K562 (cell line): ENCODE data around the gene ZNF835. TPM values are rescaled to one million over a fixed set of nuclear protein-coding genes. Genes with fewer than 3 reads are reported as not detected.

Experiments
- ATAC-seq: fragments of 200-7000 bp; cut with Tn5 transposase; 3 replicates; pipeline ENCODE4 v1.9.1; 2020; ENCODE audit warnings: moderate library complexity
- BruUV-seq: library from RNA; stranded (reverse); fragments of 400-500 nt; replicated peaks from 2 replicates; lab custom pipeline; 2021; lab: Mats Ljungman, UMichigan
- CTCF ChIA-PET: fragments of 300-600 bp; formaldehyde crosslinking; extraction: SDS; loops from one replicate; lab custom pipeline; 2021; ENCODE audit warnings: low intra/inter-chr PET ratio; lab: Yijun Ruan, JAX
- POLR2A ChIA-PET: fragments of 300-600, 350-650 bp; sonication (Branson Sonifier 250); formaldehyde crosslinking; extraction: SDS; loops from one replicate; lab custom pipeline; 2021; ENCODE audit warnings: antibody characterized with exemption, inconsistent platforms; lab: Yijun Ruan, JAX
- DNase-seq, 4 experiments: peaks; one replicate each; pipeline versions ENCODE4 v3.0.0 to v3.0.0-alpha.2; 2011 to 2018; ENCODE audit warnings: low spot score in 3 of 4, mixed read lengths in 3 of 4; ENCODE audit errors: extremely low read depth in 1 of 4
- FAIRE-seq: peaks from 2 replicates; lab custom pipeline; 2011; peaks lifted over from hg19 to GRCh38; lab: Jason Lieb, UNC
- H2AFZ ChIP-seq: 2 replicates; pipeline ENCODE4 v1.6.0; 2011; ENCODE audit warnings: low read depth, low read length, control low read depth, inconsistent platforms
- H3K27ac ChIP-seq: fragments of 200-600 bp; 3 replicates; pipeline ENCODE4 v1.8.0; 2011; ENCODE audit warnings: low read depth, mild to moderate bottlenecking, control low read depth, inconsistent platforms, low read length, moderate library complexity, mixed read lengths; ENCODE audit errors: extremely low read depth
- H3K27me3 ChIP-seq, 2 experiments: fragments of 300-600 bp in 1 of 2; 2 replicates in 1 of 2; 3 replicates in 1 of 2; pipeline versions ENCODE4 v1.6.0 to v1.8.0; 2011; ENCODE audit warnings: inconsistent platforms in 2 of 2, low read length in 2 of 2, mild to moderate bottlenecking in 1 of 2, mixed read lengths in 1 of 2, moderate library complexity in 1 of 2; ENCODE audit not compliant: control insufficient read depth in 2 of 2, insufficient read depth in 2 of 2
- H3K36me3 ChIP-seq: fragments of 300-600 bp; 3 replicates; pipeline ENCODE4 v1.8.0; 2011; ENCODE audit warnings: mild to moderate bottlenecking, low read length, inconsistent platforms; ENCODE audit not compliant: control insufficient read depth, insufficient read depth
- H3K4me1 ChIP-seq, 2 experiments: fragments of 200-600 bp in 1 of 2; replicated peaks in 1 of 2; 2 replicates in 1 of 2; 3 replicates in 1 of 2; pipeline versions ENCODE4 v1.5.1 to v1.8.0; 2011; ENCODE audit warnings: inconsistent platforms in 2 of 2, low read length in 2 of 2, mild to moderate bottlenecking in 1 of 2, mixed read lengths in 1 of 2, moderate library complexity in 1 of 2; ENCODE audit not compliant: control insufficient read depth in 2 of 2, insufficient read depth in 2 of 2
- H3K4me2 ChIP-seq: 2 replicates; pipeline ENCODE4 v1.6.1; 2011; ENCODE audit warnings: low read length, control low read depth, inconsistent platforms, mixed read lengths; ENCODE audit not compliant: insufficient read depth
- H3K4me3 ChIP-seq: fragments of 200-600 bp; sonication (generic), shearing (Covaris generic); 2 replicates; pipeline ENCODE4 v1.5.1; 2016; ENCODE audit warnings: control low read depth, inconsistent platforms
- H3K79me2 ChIP-seq: fragments of 200-600 bp; 3 replicates; pipeline ENCODE4 v1.8.0; 2011; ENCODE audit warnings: low read length, inconsistent platforms; ENCODE audit not compliant: control insufficient read depth, insufficient read depth
- H3K9ac ChIP-seq, 2 experiments: 2 replicates each; pipeline versions ENCODE4 v1.6.0 to v1.6.1; 2011; ENCODE audit warnings: low read depth in 2 of 2, low read length in 2 of 2, control low read depth in 1 of 2, inconsistent platforms in 1 of 2, mild to moderate bottlenecking in 1 of 2, mixed read lengths in 1 of 2; ENCODE audit not compliant: insufficient read depth in 1 of 2
- H3K9me1 ChIP-seq: one replicate; pipeline ENCODE4 v1.6.0; 2011; ENCODE audit warnings: inconsistent platforms, mild to moderate bottlenecking, low read length, moderate library complexity; ENCODE audit not compliant: control insufficient read depth, insufficient read depth
- H3K9me3 ChIP-seq: replicated peaks from 2 replicates; pipeline ENCODE4 v1.5.1; 2011; ENCODE audit warnings: low read depth, low read length, inconsistent platforms; ENCODE audit not compliant: control insufficient read depth, insufficient read depth
- H4K20me1 ChIP-seq: replicated peaks from 2 replicates; pipeline ENCODE4 v1.6.1; 2011; ENCODE audit warnings: low read length, inconsistent platforms, mixed read lengths; ENCODE audit not compliant: control insufficient read depth, insufficient read depth
- HDAC8 ChIP-seq: fragments of 450-650 bp; IDR thresholded peaks from 2 replicates; pipeline ENCODE4 v1.6.1; 2016; ENCODE audit warnings: mild to moderate bottlenecking, missing genetic modification characterization, moderate library complexity, missing compliant biosample characterization
- RFX1 ChIP-seq: fragments of 450-650 bp; IDR thresholded peaks from 2 replicates; pipeline ENCODE4 v1.6.1; 2016; ENCODE audit warnings: mild to moderate bottlenecking, moderate library complexity
- ZNF3 ChIP-seq: fragments of 250-450 bp; sonication (Bioruptor Pico); IDR thresholded peaks from 2 replicates; pipeline ENCODE4 v1.5.0; 2021; ENCODE audit warnings: mild to moderate bottlenecking, moderate library complexity
- ZNF655 ChIP-seq: fragments of 250-450 bp; sonication (Bioruptor Pico); IDR thresholded peaks from 2 replicates; pipeline ENCODE4 v1.5.0; 2021
- ZNF77 ChIP-seq: fragments of 250-450 bp; sonication (Bioruptor Pico); IDR thresholded peaks from 2 replicates; pipeline ENCODE4 v1.5.0; 2020
- WGBS: fragments of 100-300 bp; shearing (Covaris generic); methylation state at CpG from one replicate; pipeline ENCODE4 v1.1.6; 2016; ENCODE audit warnings: low coverage, mixed read lengths; ENCODE audit not compliant: insufficient coverage; ENCODE audit errors: missing lambda C conversion rate; 5-methylcytosine and 5-hydroxymethylcytosine counted together
- in situ Hi-C: fragments of 300-500 bp; cut with MboI; formaldehyde crosslinking; loops from 4 replicates; pipeline ENCODE4 v1.15.0; 2018; ENCODE audit warnings: inconsistent platforms, mixed read lengths
- intact Hi-C: fragments of 100-400 bp; cut with micrococcal nuclease; formaldehyde crosslinking; loops from 2 replicates; pipeline ENCODE4 v1.14.2; 2022
- polyA plus RNA-seq, 8 experiments: library from polyadenylated mRNA; depleted of rRNA in 4 of 8; stranded (reverse) in 5 of 8; unstranded in 3 of 8; fragments of >200 nt; fragmentation: Nextera tagmentation in 2 of 8; fragmentation: Illumina TruSeq in 1 of 8; extraction: Ambion mirVana in 2 of 8; extraction: Trizol in 1 of 8; gene quantifications; 2 replicates each; pipeline versions ENCODE4 v1.2.1 to v1.2.3, GENCODE V29; 2011 to 2014; ENCODE audit warnings: inconsistent platforms in 1 of 8, missing spikeins in 1 of 8
- total RNA-seq, 7 experiments: library from RNA; depleted of rRNA in 6 of 7; stranded (reverse); fragments of >200 nt in 6 of 7; fragmentation: Illumina TruSeq in 2 of 7; extraction: Trizol in 2 of 7; gene quantifications; 2 replicates each; pipeline versions ENCODE4 v1.2.1 to v1.2.3, GENCODE V29; 2011 to 2021; ENCODE audit warnings: low replicate concordance in 1 of 7

The ZNF835 gene
- total and polyA plus RNA-seq, 9 of the 15 experiments (the other 6 are each of a cell fraction or from before 2014, with no cell fraction given): not detected

- H3K79me2 ChIP-seq: no peaks in the 10 kb centered on the region
- WGBS: 0% methylated on average over 3 of the region's 3 CpGs
- no peaks in the 10 kb centered on the region for H3K4me1 ChIP-seq
- no TSS peak for BruUV-seq
- H3K9ac ChIP-seq: no peak overlapping the region
- no peaks in the 10 kb centered on the region for H3K27me3 ChIP-seq
- no peaks in the 10 kb centered on the region for H3K9me1 ChIP-seq
- CTCF ChIA-PET: no interaction called here
- no peak overlapping the region for H3K27ac ChIP-seq
- POLR2A ChIA-PET: no interaction called here
- DNase-seq (no peak), ATAC-seq (no peak), FAIRE-seq (no peak)
- in situ Hi-C loops (no loop called here), intact Hi-C loops (no loop called here)
- H3K36me3 ChIP-seq: no peaks in the 10 kb centered on the region
- H3K9me3 ChIP-seq: no peaks in the 10 kb centered on the region
- H3K4me3 ChIP-seq: no peak overlapping the region
- H3K4me2 ChIP-seq: no peak overlapping the region
- H4K20me1 ChIP-seq: no peaks in the 10 kb centered on the region
- TF ChIP-seq RFX1: peak; percentile 37; the same call in 1 of the 2 replicates
- TF ChIP-seq HDAC8 (tag): no peak
- H2AFZ ChIP-seq: no peak overlapping the region
Observed at GRCh38 chr19:56699552-56699951, 28.0 kb upstream of the ZNF835 start.

GRCh38 chr19:56692206-56692895 lies 20.8 kb upstream of the ZNF835 start:
- in situ Hi-C loops (no loop called here), intact Hi-C loops (no loop called here)
- 0% methylated on average over 8 of the region's 8 CpGs for WGBS
- Histone ChIP-seq H3K27ac (no peak overlapping the region), H3K27me3 (no peaks in the 10 kb centered on the region), H3K4me1 (no peaks in the 10 kb centered on the region), H3K36me3 (no peaks in the 10 kb centered on the region), H3K9me3 (no peaks in the 10 kb centered on the region), H3K4me2 (no peak overlapping the region), H2AFZ (no peak overlapping the region), H3K4me3 (no peak overlapping the region), H3K79me2 (no peaks in the 10 kb centered on the region), H4K20me1 (no peaks in the 10 kb centered on the region), H3K9ac (no peak overlapping the region), H3K9me1 (no peaks in the 10 kb centered on the region)
- CTCF ChIA-PET: no interaction called here
- no TSS peak for BruUV-seq
- DNase-seq (no peak), FAIRE-seq (no peak), ATAC-seq (no peak)
- POLR2A ChIA-PET: interaction anchor here (0.7 kb wide), 1 partner anchor 646 kb away, joined by 4 read pairs; no protein-coding TSS in a partner anchor
- TF ChIP-seq ZNF655 (CRISPR knock-in tag) (no peak), ZNF3 (CRISPR knock-in tag) (no peak), ZNF77 (CRISPR knock-in tag) (no peak)
